Nephron progenitor cell (in vitro differentiated cells): Measurements from ENCODE around the gene A3GALT2.

Experiments
- DNase-seq: peaks from one replicate; pipeline ENCODE4 v3.0.0; 2021
- H3K27ac Mint-ChIP-seq: 2 replicates; pipeline ENCODE4 v1.8.0; 2021; ENCODE audit warnings: mild to moderate bottlenecking, moderate library complexity, mixed read lengths
- H3K27me3 Mint-ChIP-seq: 2 replicates; pipeline ENCODE4 v1.8.0; 2021; ENCODE audit warnings: mild to moderate bottlenecking, low read depth, mixed read lengths; ENCODE audit not compliant: poor library complexity
- H3K36me3 Mint-ChIP-seq: 2 replicates; pipeline ENCODE4 v1.8.0; 2021; ENCODE audit warnings: low read depth, mixed read lengths
- H3K4me1 Mint-ChIP-seq: 2 replicates; pipeline ENCODE4 v1.8.0; 2021; ENCODE audit warnings: mixed read lengths
- H3K4me3 Mint-ChIP-seq: 2 replicates; pipeline ENCODE4 v1.8.0; 2021; ENCODE audit warnings: mild to moderate bottlenecking, moderate library complexity, mixed read lengths
- H3K9me3 Mint-ChIP-seq: 2 replicates; pipeline ENCODE4 v1.8.0; 2021; ENCODE audit warnings: mild to moderate bottlenecking, moderate library complexity, mixed read lengths
- TF ChIP-seq, protein P1 (sequence below): fragments of 200-600 bp; sonication (generic); IDR thresholded peaks from 2 replicates; pipeline ENCODE4 v1.5.0; 2021; ENCODE audit warnings: antibody characterized with exemption

A3GALT2 gene

DNA sequence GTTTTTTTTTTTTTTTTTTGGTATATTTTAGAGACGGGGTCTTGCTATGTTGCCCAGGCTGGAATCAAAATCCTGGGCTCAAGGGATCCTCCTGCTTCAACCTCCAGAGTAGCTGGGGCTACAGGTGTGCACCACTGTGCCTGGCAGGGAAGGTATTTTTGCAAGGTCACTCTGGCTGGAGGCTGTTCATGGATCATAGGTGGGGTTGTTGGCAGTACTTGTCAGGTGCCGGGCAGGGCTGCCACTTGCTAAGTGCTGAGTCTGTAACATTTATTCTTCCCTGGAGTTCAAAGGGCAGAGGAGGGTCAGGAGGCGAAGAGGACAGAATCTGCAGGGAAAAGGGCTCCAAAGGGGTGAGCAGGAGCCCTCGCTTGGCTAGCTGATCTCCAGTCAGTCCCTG is 24.1 kb downstream of the A3GALT2 start:
- no peak overlapping the region for H3K27ac Mint-ChIP-seq
- peaks cover 77% of the 10 kb centered on the region for H3K36me3 Mint-ChIP-seq
- TF ChIP-seq, protein P1, sequence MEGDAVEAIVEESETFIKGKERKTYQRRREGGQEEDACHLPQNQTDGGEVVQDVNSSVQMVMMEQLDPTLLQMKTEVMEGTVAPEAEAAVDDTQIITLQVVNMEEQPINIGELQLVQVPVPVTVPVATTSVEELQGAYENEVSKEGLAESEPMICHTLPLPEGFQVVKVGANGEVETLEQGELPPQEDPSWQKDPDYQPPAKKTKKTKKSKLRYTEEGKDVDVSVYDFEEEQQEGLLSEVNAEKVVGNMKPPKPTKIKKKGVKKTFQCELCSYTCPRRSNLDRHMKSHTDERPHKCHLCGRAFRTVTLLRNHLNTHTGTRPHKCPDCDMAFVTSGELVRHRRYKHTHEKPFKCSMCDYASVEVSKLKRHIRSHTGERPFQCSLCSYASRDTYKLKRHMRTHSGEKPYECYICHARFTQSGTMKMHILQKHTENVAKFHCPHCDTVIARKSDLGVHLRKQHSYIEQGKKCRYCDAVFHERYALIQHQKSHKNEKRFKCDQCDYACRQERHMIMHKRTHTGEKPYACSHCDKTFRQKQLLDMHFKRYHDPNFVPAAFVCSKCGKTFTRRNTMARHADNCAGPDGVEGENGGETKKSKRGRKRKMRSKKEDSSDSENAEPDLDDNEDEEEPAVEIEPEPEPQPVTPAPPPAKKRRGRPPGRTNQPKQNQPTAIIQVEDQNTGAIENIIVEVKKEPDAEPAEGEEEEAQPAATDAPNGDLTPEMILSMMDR: no peak
- H3K4me3 Mint-ChIP-seq: no peak overlapping the region
- H3K27me3 Mint-ChIP-seq: peaks cover 9% of the 10 kb centered on the region
- H3K9me3 Mint-ChIP-seq: no peaks in the 10 kb centered on the region
- DNase-seq: no peak
- H3K4me1 Mint-ChIP-seq: peaks cover 7% of the 10 kb centered on the region

DNA sequence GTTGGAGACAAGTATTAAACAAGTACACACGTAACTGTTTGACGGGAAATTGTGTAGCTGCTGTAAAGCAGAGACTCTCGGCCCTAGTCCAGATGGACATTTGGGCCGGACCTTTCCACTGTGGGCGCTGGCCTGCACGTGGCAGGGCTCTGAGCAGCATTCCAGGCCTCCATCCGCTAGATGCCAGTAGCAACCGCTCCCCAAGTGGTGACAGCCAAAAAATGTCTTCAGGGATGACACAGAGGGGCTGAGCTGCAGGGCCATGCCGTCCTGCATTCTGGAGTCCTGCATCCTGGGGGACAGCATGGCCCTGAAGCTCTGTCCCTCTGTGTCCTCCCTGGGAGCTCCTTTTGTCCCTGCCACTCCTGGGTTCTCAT is 24.8 kb downstream of the A3GALT2 start:
- Mint-ChIP-seq H3K9me3 (no peaks in the 10 kb centered on the region), H3K27me3 (peaks cover 9% of the 10 kb centered on the region), H3K27ac (no peak overlapping the region), H3K4me1 (peaks cover 7% of the 10 kb centered on the region), H3K4me3 (no peak overlapping the region), H3K36me3 (peaks cover 76% of the 10 kb centered on the region)
- DNase-seq: no peak
- TF ChIP-seq, protein P1: no peak

DNA sequence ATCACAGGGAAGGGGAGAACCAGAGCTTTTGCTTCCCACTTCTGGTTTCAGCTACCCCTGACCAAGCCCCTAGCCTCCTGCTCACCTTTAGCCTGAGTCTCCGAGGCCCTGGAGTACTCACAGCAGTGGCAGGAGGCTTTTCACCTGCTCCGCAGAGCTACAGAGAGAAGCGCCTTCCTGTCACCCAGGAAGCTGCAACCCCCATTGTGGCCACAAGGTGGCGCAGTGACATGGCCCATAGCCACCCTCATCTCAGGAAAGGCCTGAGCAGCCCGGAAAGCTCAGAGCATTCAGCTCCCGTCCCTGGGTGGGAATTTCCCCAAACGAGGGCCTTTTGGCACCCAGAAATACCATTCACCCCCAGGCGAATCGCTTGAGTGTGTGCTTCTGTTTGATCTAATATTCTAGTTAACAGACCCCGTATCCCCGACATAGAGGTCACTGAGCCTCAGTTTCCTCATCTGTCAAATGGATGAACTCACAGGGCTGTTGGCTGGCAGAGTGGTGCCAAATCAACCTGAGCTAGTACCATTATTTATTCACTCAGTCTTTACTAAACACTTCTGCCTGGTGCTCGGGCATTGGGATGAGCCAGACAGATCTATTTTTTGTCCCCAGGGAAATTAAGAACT is 25.3 kb downstream of the A3GALT2 start:
- DNase-seq: peak; percentile 93
- Mint-ChIP-seq H3K27me3 (peaks cover 9% of the 10 kb centered on the region), H3K4me1 (peaks cover 6% of the 10 kb centered on the region), H3K9me3 (no peaks in the 10 kb centered on the region), H3K27ac (no peak overlapping the region), H3K36me3 (peaks cover 76% of the 10 kb centered on the region), H3K4me3 (no peak overlapping the region)
- TF ChIP-seq, protein P1: peak; percentile 97

DNA sequence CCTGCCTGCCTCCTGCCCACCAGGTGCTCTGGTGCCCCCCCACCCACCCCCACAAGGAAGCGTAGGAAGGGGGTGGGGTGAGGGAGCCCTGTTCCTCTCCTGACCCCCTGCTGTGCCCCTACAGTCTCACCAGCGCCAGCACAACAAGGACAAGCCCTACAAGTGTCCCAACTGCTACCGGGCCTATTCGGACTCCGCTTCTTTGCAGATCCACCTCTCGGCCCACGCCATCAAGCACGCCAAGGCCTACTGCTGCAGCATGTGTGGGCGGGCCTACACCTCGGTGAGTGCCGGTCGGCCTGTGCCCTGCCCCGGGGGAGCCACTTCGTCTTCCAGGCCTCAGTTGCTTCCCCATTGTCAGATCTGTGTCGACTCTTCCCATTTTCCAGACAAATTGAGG is 25.9 kb downstream of the A3GALT2 start:
- peaks cover under 1% of the 10 kb centered on the region for H3K4me1 Mint-ChIP-seq
- TF ChIP-seq, protein P1: no peak
- no peak overlapping the region for H3K4me3 Mint-ChIP-seq
- DNase-seq: no peak
- peaks cover 1% of the 10 kb centered on the region for H3K9me3 Mint-ChIP-seq
- H3K36me3 Mint-ChIP-seq: peaks cover 75% of the 10 kb centered on the region
- H3K27me3 Mint-ChIP-seq: peaks cover 9% of the 10 kb centered on the region
- no peak overlapping the region for H3K27ac Mint-ChIP-seq

DNA sequence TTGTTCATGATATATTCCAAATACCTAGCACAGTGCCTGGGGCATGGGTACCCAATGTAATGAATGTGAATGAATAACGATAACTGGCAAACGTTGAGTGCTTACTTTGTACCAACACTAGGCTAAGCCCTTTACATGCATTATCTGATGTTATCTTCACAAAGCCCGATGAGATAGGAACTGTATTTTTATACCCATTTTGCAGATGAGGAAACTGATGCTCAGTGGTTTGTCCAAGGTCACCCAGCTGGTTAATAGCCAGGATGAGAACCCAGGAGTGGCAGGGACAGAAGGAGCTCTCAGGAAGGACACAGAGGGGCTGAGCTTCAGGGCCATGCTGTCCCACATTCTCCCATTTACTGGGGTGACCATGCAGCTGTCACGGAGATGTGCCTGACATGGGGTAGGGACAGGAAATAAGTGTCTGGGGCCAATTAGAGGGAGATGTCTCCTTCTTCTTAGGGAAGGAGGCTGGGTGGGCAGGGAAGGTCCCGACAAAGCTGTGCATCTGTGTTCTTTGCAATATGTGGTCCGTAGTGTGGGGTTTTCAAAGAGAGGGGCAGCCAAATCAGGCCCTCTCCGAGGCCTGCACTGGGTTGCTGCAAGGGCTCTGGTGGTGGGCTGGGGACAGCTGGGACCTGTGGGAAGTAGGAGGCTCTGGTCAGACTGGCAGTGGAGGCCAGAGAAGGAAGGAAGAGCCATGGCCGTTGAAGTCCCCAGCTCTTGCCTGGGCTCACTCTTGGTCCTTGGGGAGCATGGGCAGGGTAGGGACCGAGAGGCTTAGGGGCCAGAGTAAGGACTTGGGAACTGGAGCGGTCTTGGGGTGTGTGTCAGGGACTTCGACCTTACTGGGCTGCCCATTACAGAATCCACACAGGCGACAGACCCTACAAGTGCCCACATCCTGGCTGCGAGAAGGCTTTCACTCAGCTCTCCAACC is 26.6 kb downstream of the A3GALT2 start:
- peak overlapping the region; percentile 58 for H3K27ac Mint-ChIP-seq
- no peak for DNase-seq
- peaks cover 78% of the 10 kb centered on the region for H3K36me3 Mint-ChIP-seq
- peaks cover 9% of the 10 kb centered on the region for H3K27me3 Mint-ChIP-seq
- TF ChIP-seq, protein P1: no peak
- no peaks in the 10 kb centered on the region for H3K4me1 Mint-ChIP-seq
- H3K9me3 Mint-ChIP-seq: peaks cover 8% of the 10 kb centered on the region
- no peak overlapping the region for H3K4me3 Mint-ChIP-seq
